GM23338 (cell line): ENCODE measurements around the gene GPT2.

Experiments used
- CREB1 ChIP-seq: fragments of 250-450 bp; sonication (Bioruptor Pico); IDR thresholded peaks from 2 replicates; pipeline ENCODE4 v1.5.0; 2020; ENCODE audit warnings: low read depth, mild to moderate bottlenecking, moderate library complexity
- EZH2 ChIP-seq: fragments of 200-600 bp; sonication (generic); IDR thresholded peaks from one replicate; pipeline ENCODE4 v1.8.0; 2017; ENCODE audit warnings: antibody characterized with exemption, mild to moderate bottlenecking, low read depth; ENCODE audit not compliant: unreplicated experiment
- EZH2phosphoT487 ChIP-seq: fragments of 200-600 bp; sonication (generic); IDR thresholded peaks from one replicate; pipeline ENCODE4 v1.8.1; 2018; ENCODE audit warnings: antibody characterized with exemption; ENCODE audit not compliant: unreplicated experiment
- JUNB ChIP-seq: IDR thresholded peaks from one replicate; pipeline ENCODE4 v1.6.1; 2016; ENCODE audit warnings: antibody characterized with exemption; ENCODE audit not compliant: unreplicated experiment
- NANOG ChIP-seq: IDR thresholded peaks from 2 replicates; pipeline ENCODE4 v1.6.1; 2016; ENCODE audit warnings: antibody characterized with exemption, borderline replicate concordance
- POLR2AphosphoS5 ChIP-seq: IDR thresholded peaks from 2 replicates; pipeline ENCODE4 v1.6.1; 2016; ENCODE audit warnings: antibody characterized with exemption, low read depth
- STAT1 ChIP-seq: IDR thresholded peaks from one replicate; pipeline ENCODE4 v1.6.1; 2016; ENCODE audit warnings: antibody characterized with exemption; ENCODE audit not compliant: unreplicated experiment
- ZNF114 ChIP-seq: fragments of 250-450 bp; sonication (Bioruptor Pico); IDR thresholded peaks from 2 replicates; pipeline ENCODE4 v1.5.0; 2020; ENCODE audit warnings: mild to moderate bottlenecking, moderate library complexity
- ZNF331 ChIP-seq: fragments of 250-450 bp; sonication (Bioruptor Pico); IDR thresholded peaks from 2 replicates; pipeline ENCODE4 v1.5.0; 2020; ENCODE audit warnings: low read depth, mild to moderate bottlenecking, moderate library complexity
- TF ChIP-seq, protein P1 (sequence below), 2 experiments: fragments of 200-600 bp in 1 of 2; sonication (generic) in 1 of 2; conservative IDR thresholded peaks; 2 replicates each; pipeline versions ENCODE4 v1.5.1 to v1.6.1; 2016 to 2017; ENCODE audit warnings: antibody characterized with exemption in 2 of 2, low read depth in 2 of 2, mild to moderate bottlenecking in 2 of 2, moderate library complexity in 1 of 2
- TF ChIP-seq, protein P2 (sequence below): IDR thresholded peaks from 2 replicates; pipeline ENCODE4 v1.6.1; 2016; ENCODE audit warnings: antibody characterized with exemption
- TF ChIP-seq, protein P3 (sequence below): IDR thresholded peaks from one replicate; pipeline ENCODE4 v1.6.1; 2018; ENCODE audit warnings: antibody characterized with exemption; ENCODE audit not compliant: unreplicated experiment

- TF ChIP-seq, protein P1, sequence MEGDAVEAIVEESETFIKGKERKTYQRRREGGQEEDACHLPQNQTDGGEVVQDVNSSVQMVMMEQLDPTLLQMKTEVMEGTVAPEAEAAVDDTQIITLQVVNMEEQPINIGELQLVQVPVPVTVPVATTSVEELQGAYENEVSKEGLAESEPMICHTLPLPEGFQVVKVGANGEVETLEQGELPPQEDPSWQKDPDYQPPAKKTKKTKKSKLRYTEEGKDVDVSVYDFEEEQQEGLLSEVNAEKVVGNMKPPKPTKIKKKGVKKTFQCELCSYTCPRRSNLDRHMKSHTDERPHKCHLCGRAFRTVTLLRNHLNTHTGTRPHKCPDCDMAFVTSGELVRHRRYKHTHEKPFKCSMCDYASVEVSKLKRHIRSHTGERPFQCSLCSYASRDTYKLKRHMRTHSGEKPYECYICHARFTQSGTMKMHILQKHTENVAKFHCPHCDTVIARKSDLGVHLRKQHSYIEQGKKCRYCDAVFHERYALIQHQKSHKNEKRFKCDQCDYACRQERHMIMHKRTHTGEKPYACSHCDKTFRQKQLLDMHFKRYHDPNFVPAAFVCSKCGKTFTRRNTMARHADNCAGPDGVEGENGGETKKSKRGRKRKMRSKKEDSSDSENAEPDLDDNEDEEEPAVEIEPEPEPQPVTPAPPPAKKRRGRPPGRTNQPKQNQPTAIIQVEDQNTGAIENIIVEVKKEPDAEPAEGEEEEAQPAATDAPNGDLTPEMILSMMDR (conservative IDR thresholded peaks at IDR 0.05; ENCODE audit: low read depth in 2 of 2), result no peak
- TF ChIP-seq NANOG (no peak), CREB1 (no peak), EZH2 (no peak), ZNF331 (CRISPR knock-in tag) (no peak), POLR2AphosphoS5 (no peak), EZH2phosphoT487 (no peak), JUNB (no peak), STAT1 (no peak), ZNF114 (no peak)
- TF ChIP-seq, protein P2, sequence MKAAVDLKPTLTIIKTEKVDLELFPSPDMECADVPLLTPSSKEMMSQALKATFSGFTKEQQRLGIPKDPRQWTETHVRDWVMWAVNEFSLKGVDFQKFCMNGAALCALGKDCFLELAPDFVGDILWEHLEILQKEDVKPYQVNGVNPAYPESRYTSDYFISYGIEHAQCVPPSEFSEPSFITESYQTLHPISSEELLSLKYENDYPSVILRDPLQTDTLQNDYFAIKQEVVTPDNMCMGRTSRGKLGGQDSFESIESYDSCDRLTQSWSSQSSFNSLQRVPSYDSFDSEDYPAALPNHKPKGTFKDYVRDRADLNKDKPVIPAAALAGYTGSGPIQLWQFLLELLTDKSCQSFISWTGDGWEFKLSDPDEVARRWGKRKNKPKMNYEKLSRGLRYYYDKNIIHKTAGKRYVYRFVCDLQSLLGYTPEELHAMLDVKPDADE, result no peak
- TF ChIP-seq, protein P3, sequence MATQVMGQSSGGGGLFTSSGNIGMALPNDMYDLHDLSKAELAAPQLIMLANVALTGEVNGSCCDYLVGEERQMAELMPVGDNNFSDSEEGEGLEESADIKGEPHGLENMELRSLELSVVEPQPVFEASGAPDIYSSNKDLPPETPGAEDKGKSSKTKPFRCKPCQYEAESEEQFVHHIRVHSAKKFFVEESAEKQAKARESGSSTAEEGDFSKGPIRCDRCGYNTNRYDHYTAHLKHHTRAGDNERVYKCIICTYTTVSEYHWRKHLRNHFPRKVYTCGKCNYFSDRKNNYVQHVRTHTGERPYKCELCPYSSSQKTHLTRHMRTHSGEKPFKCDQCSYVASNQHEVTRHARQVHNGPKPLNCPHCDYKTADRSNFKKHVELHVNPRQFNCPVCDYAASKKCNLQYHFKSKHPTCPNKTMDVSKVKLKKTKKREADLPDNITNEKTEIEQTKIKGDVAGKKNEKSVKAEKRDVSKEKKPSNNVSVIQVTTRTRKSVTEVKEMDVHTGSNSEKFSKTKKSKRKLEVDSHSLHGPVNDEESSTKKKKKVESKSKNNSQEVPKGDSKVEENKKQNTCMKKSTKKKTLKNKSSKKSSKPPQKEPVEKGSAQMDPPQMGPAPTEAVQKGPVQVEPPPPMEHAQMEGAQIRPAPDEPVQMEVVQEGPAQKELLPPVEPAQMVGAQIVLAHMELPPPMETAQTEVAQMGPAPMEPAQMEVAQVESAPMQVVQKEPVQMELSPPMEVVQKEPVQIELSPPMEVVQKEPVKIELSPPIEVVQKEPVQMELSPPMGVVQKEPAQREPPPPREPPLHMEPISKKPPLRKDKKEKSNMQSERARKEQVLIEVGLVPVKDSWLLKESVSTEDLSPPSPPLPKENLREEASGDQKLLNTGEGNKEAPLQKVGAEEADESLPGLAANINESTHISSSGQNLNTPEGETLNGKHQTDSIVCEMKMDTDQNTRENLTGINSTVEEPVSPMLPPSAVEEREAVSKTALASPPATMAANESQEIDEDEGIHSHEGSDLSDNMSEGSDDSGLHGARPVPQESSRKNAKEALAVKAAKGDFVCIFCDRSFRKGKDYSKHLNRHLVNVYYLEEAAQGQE, result no peak
Observed at GRCh38 chr16:46897471-46897870, 13.3 kb downstream of the GPT2 start.
